Measurements from ENCODE around the gene NSMCE4A.
"Not testable (repeated sequence)": the region's sequence is repeated elsewhere in the genome, so short reads cannot be mapped to it uniquely, and the experiment has no call there.

Gene NSMCE4A

DNA sequence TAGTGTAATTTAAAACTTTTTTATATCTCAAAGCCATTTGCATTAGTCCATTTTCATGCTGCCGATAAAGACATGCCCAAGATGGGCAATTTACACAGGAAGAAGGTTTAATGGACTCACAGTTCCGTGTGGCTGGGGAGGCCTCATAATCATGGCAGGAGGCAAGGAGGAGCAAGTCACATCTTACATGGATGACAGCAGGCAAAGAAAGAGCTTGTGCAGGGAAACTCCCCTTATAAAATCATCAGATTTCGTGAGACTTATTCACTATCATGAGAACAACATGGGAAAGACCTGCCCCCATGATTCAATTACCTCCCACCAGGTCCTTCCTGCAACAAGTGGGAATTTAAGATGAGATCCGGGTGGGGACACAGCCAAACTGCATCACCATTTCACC, 16.7 kb upstream of the NSMCE4A start:
- in situ Hi-C loops (cut with HindIII; ENCODE audit: low pct_ligation_motif_present, low pct_unique_long_range_greater_than_20kb, low sequenced_read_pairs); DNase-seq: not testable (repeated sequence)

DNA sequence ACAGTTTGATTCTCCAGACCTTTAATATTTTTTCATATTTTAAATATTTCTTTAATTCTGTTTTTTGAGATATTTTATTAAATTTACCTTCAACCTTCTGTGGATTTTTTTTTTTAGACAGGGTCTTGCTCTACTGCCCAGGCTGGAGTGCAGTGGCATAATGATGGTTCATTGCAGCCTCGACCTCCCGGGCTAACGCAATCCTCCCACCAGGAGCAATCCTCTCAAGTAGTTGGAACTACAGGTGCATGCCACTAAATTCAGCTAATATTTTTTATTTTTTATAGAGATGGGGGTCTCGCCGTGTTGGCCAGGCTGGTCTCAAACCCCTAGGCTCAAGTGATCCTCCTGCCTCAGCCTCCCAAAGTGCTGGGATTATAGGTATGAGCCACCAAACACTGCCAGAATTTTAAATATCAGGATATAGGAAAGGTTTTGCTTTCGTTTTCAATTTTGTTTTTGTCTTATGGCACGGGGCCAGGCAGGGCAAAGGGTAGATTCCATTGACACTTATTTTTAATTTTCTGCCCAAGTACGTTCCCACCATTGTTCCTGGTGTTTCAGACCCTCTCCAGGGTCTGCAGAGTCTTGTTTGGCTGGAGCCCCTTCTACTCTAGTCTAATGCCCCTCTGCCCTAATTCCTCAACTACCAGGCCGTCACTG, 15.1 kb upstream of the NSMCE4A start:
- DNase-seq: no peak
- in situ Hi-C loops (cut with HindIII; ENCODE audit: low pct_ligation_motif_present, low pct_unique_long_range_greater_than_20kb, low sequenced_read_pairs): no loop called here

DNA sequence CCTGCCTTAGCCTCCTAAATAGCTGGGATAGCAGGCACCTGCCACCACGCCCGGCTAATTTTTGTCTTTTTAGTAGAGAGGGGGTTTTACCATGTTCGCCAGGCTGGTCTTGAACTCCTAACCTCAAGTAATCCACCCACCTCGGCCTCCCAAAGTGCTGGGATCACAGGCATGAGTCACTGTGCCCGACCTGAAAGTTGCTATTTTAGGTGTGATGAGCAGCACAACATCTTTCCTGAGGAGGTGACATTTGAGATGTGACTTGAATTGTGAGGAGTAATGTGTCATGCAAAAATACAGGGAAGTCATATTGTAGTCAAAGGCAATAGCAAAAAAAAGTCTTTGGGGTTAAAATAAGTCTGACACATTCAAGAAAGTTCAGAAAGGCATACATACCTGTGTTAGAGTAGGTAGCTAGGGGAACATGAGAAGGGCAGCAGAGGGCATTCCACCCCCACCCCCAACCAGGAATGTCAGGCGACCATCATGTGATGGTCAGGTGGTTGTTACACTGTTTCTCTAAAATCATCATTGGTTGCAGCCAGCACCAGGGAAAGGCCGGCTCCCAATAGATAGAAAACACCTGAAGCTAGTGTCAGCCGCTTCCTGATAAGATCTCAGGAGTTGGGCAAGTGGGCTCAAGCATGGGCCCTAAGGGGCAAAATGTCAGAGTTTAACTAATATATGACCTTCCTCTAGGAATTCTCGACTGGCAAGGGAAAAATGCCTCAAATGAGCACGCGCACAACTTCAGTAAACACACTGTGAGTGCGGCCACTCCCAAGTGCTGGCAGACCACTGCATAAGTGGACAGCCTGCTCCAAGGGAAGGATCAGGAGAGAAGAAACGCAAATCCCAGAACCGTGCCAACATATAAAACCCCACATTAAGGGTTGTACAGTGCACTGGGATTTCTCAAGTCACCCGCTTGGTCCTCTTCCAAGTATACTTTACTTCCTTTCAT, 13.6 kb upstream of the NSMCE4A start, which contains the start of gene TACC2:
Gene TACC2 (plus strand): TSS at position 803 of the 964 bp plus-strand sequence. CDS start 32,819 bp downstream, outside the sequence.
- DNase-seq: no peak

DNA sequence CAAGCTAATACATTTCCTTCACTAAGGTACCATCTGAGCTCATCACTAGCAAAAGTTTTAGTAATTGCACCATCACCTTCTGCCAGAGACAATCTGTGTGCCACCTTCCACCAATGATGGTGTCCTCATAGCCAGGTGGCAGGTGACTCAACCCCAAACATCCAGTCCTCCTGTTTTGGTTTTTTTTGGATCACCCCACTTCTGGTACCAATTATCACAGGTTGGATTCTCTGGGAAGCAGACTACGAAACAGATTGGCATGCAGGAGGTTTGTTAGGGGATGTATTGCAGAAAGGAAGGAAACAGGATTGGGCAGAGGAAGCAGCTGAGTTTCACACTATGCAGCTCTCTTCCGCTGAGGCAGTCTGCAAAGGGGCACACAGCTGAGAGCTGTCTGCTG, 9.4 kb upstream of the NSMCE4A start:
- DNase-seq: no peak
- in situ Hi-C loops (cut with HindIII; ENCODE audit: low pct_ligation_motif_present, low pct_unique_long_range_greater_than_20kb, low sequenced_read_pairs): no loop called here

More for the DNA sequence above, 13.6 kb upstream of the NSMCE4A start, which contains the start of gene TACC2:
- in situ Hi-C loops (cut with HindIII; ENCODE audit: low pct_ligation_motif_present, low pct_unique_long_range_greater_than_20kb, low sequenced_read_pairs): no loop called here

DNA sequence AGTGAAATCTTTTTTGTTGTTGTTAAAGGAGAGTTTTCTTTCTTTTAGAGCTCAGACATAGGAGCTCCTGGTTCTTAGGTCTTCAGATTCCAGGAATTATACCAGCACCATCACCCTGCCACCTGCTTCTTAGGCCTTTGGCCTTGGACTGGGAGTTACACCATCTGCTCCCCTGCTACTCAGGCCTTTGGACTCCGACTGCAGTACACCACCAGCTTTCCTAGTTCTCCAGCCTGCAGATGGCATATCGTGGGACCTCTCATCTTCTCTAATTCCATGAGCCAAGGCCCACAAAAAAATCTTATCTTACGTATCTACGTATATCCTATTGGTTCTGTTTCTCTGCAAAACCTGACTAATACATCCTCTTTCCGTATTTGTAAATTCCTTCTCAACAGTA, 8.8 kb upstream of the NSMCE4A start:
- in situ Hi-C loops (cut with HindIII; ENCODE audit: low pct_ligation_motif_present, low pct_unique_long_range_greater_than_20kb, low sequenced_read_pairs): no loop called here
- DNase-seq: no peak

DNA sequence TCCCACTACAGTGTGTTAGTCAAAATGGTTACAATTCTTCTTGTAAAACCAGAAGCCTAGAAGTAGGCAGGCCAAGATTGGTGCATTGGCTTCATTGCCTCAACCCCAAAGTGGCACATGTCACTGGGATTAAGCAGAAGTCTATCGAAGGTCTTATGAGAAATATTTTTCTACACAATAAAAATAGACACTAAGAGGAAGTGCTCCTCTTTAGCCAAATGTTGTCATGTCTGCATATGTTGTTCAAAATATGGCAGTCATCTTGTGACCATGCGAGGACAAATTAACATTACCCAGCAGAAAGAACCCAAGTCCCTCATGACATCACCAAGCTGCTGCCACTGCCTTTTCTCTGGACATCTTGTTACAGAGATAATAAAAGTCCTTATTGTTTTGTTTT, 6.3 kb upstream of the NSMCE4A start:
- DNase-seq: no peak
- in situ Hi-C loops (cut with HindIII; ENCODE audit: low pct_ligation_motif_present, low pct_unique_long_range_greater_than_20kb, low sequenced_read_pairs): no loop called here

GRCh38 chr10:121978511-121978910, 3.5 kb upstream of the NSMCE4A start:
- DNase-seq: no peak
- in situ Hi-C loops (cut with HindIII; ENCODE audit: low pct_ligation_motif_present, low pct_unique_long_range_greater_than_20kb, low sequenced_read_pairs): no loop called here

DNA sequence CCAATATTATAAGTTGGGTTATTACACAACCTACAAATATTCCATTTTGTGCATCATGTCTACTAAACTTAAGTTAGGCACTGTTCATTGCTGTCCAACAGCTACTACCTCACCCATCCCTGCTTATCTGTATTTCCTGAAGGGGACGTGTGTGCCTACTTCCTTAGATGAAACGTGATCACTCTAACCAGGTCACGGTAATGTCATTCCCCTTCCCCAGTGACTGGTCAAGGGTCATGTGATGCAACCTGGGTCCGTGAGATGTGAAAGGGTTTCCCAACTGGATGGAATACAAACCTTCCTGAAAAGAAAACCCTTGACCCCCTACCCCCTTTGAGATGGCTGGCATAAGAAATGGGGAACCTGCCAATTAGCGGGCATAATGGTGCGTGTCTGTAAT, 1.6 kb upstream of the NSMCE4A start:
- in situ Hi-C loops (cut with HindIII; ENCODE audit: low pct_ligation_motif_present, low pct_unique_long_range_greater_than_20kb, low sequenced_read_pairs): no loop called here
- no peak for DNase-seq

DNA sequence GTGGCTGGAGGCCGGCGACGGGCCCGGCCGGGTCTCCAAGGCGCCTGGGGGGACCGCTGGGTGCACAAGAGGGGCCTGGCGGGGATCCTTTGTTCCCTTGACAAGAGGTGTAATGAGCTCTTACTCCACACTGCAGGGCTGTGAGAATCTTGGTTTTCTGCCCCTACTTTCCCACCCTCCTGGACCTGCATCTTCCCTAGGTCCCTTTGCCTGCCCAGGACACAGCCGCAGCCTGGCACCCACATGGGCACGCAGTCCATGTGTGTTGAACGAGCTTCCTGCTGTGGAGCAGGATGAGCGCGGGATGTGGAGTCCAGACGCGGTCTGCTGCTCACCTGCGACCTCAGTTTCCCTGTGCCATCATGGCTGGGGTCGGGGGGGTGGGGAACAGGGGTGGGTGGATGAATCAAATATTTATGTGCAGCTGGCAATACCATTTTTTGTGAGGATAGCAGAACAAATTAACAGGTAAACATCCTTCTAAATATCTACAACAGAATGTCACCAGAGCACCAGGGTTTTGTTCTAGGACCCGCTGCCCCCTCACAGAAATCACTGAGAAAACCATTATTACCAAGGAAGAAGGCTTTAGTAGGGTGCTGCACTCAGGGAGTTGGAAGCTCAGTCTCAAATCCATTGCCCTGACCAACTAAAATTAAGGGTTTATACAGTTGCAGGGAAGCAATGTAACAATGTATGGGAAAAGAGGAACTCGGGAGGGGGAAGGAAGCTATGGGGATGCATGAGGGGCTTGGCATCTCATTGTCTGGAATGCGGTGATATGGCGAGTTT, 474 bp upstream of the NSMCE4A start:
- DNase-seq: no peak
- in situ Hi-C loops (cut with HindIII; ENCODE audit: low pct_ligation_motif_present, low pct_unique_long_range_greater_than_20kb, low sequenced_read_pairs): no loop called here

GRCh38 chr10:121974019-121974534, 940 bp downstream of the NSMCE4A start:
- in situ Hi-C loops (cut with HindIII; ENCODE audit: low pct_ligation_motif_present, low pct_unique_long_range_greater_than_20kb, low sequenced_read_pairs): no loop called here
- no peak for DNase-seq

- DNase-seq; in situ Hi-C loops (cut with HindIII; ENCODE audit: low pct_ligation_motif_present, low pct_unique_long_range_greater_than_20kb, low sequenced_read_pairs): not testable (repeated sequence)
Observed at GRCh38 chr10:121969086-121969485, 5.9 kb downstream of the NSMCE4A start.

- DNase-seq: no peak
- in situ Hi-C loops (cut with HindIII; ENCODE audit: low pct_ligation_motif_present, low pct_unique_long_range_greater_than_20kb, low sequenced_read_pairs): no loop called here
Observed at GRCh38 chr10:121965996-121966395, 9.0 kb downstream of the NSMCE4A start.

GRCh38 chr10:121961456-121961855, 13.6 kb downstream of the NSMCE4A start:
- in situ Hi-C loops (cut with HindIII; ENCODE audit: low pct_ligation_motif_present, low pct_unique_long_range_greater_than_20kb, low sequenced_read_pairs): no loop called here

DNA sequence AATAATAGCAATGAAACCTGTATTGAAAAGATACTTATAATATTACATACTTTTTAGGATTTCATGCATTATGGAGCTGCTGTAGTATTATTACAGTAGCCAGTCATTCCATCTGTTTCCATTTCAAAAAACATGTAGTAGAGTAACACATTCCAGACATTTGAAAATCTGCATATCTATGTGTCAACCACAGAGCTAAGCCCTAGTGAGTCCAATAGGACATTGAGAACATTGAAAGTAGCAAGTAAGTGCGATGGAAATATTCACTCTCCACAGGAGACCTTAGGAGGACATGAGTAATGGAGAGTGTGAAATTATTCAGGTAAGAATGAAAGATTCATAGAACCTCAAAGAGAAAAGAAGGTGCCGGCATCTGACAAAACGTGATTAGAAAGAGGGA, 15.3 kb downstream of the NSMCE4A start:
- in situ Hi-C loops (cut with HindIII; ENCODE audit: low pct_ligation_motif_present, low pct_unique_long_range_greater_than_20kb, low sequenced_read_pairs): no loop called here
- DNase-seq: no peak

More at GRCh38 chr10:121961456-121961855, 13.6 kb downstream of the NSMCE4A start:
- no peak for DNase-seq

DNA sequence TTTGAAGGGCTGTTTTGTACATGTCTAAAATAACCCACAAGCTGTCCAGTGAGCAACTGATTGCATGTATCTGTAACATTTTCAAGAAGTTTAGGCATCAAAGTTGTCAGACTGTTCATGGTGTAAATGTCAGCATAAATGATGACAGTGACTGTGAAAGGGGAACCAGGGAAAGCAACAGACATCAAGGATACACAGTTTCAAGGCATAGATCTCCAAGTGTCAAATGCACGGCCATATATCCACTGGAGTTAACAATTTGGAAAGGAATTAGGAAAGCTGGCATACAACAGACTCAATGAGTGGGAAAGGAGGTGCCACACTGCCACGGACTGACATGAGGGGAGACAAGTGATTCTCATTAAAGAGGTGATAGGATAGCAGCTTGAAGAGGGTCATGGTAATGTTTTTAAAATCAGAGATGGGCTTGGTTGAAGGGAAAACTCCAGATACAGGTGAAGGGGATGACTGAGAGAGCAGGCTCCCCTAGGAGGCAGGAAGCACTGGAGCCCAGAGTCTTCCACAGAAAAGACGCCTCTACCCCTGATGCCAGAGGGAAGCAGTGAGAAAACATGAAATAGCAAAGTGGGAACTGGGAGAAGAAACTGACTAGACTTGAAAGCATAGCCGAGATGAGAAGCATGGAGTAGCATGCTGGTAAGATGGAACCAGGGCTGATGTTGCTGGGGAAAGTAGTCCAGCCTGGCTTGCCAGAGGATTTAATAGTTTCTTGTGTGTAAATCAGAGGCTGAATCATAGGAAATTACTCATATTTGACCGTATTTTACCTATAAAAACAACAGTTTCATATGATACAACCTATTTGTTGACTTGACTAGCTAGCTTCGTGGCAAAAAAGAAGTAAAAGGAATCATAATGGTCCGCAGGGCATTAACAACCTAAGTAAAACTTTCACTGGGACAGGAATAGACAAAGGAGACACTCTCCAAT, 18.6 kb downstream of the NSMCE4A start:
- no peak for DNase-seq
- in situ Hi-C loops (cut with HindIII; ENCODE audit: low pct_ligation_motif_present, low pct_unique_long_range_greater_than_20kb, low sequenced_read_pairs): no loop called here

GRCh38 chr10:121952226-121952625, 22.8 kb downstream of the NSMCE4A start:
- DNase-seq: no peak
- in situ Hi-C loops (cut with HindIII; ENCODE audit: low pct_ligation_motif_present, low pct_unique_long_range_greater_than_20kb, low sequenced_read_pairs): no loop called here

DNA sequence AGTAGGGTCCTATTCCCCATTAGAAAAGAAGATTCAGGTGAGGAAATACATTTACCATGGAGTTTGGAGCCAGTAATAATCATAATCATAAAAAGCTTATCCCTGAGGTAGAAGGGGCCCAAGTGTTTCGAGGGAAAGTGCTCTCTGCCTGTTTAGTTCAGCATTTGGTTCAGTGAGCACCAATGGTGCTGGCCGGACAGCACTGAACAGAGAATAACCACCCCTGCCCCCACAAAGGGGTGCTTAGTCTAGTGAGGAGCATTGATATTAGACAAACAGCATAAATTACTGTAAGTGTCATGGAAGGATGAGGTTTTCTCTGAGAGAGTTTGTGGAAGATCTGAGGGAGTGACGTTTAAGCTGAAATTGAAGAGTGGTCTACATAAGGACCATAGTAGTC, 25.6 kb downstream of the NSMCE4A start:
- DNase-seq: no peak
- in situ Hi-C loops (cut with HindIII; ENCODE audit: low pct_ligation_motif_present, low pct_unique_long_range_greater_than_20kb, low sequenced_read_pairs): no loop called here

DNA sequence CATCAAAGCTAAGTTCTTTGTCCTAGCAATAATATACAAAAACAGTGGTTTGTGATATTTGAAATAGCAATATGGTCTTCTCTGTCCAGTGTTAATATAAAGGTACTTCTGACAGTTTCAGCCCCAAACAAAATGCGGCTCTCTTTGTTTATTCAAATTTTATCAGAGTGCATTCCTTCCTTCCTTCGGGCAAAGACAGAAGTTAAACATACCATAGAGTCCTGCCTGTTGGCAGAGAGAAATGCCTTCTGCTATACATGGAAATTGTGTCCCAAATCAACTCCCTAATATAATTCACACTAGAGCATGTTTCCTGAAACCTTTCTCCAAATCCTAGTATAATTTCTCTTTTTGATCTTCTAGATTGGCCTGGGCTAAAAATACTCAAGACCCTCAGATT, 26.0 kb downstream of the NSMCE4A start:
- no peak for DNase-seq
- in situ Hi-C loops (cut with HindIII; ENCODE audit: low pct_ligation_motif_present, low pct_unique_long_range_greater_than_20kb, low sequenced_read_pairs): no loop called here
